ENCODE data around the gene TRIP12.
"Not testable (repeated sequence)": the region's sequence is repeated elsewhere in the genome, so short reads cannot be mapped to it uniquely, and the experiment has no call there.

The TRIP12 gene

GRCh38 chr2:229870903-229871656 is 50.7 kb downstream of the TRIP12 start:
- peaks cover 53% of the 10 kb centered on the region for H3K4me1 Mint-ChIP-seq
- no peak overlapping the region for H3K4me3 Mint-ChIP-seq
- ATAC-seq: no peak
- no peaks in the 10 kb centered on the region for H3K27me3 Mint-ChIP-seq
- H3K9me3 Mint-ChIP-seq: no peaks in the 10 kb centered on the region
- H3K36me3 Mint-ChIP-seq: peaks cover 45% of the 10 kb centered on the region
- H3K27ac Mint-ChIP-seq: no peak overlapping the region

DNA sequence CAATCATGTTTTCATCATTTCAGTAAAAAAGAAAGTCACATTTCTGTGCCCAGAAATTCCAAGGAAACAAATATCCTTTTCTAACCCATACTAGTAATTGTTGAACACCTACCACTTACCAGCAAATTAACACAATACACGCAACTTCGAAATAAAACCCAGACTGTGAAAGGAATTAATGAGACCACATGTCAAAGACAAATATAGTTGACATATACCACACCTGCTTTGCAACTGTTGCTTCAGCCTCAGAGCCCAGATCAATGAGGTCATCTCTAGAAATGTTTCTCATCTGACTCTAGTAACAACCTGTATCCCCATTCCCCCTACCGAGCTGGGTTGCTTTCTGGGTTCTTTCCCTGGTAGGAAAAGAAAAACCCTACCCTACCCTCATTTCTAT is 52.6 kb downstream of the TRIP12 start:
- Mint-ChIP-seq H3K36me3 (peaks cover 45% of the 10 kb centered on the region), H3K9me3 (no peaks in the 10 kb centered on the region), H3K27me3 (no peaks in the 10 kb centered on the region), H3K4me3 (no peak overlapping the region), H3K4me1 (peaks cover 53% of the 10 kb centered on the region), H3K27ac (no peak overlapping the region)
- ATAC-seq: no peak

- no peaks in the 10 kb centered on the region for H3K9me3 Mint-ChIP-seq
- H3K4me1 Mint-ChIP-seq: peaks cover 51% of the 10 kb centered on the region
- H3K27ac Mint-ChIP-seq: no peak overlapping the region
- H3K4me3 Mint-ChIP-seq: no peak overlapping the region
- no peaks in the 10 kb centered on the region for H3K27me3 Mint-ChIP-seq
- no peak for ATAC-seq
- H3K36me3 Mint-ChIP-seq: peaks cover 45% of the 10 kb centered on the region
These were observed 53.0 kb downstream of the TRIP12 start for GRCh38 chr2:229868794-229869193.

DNA sequence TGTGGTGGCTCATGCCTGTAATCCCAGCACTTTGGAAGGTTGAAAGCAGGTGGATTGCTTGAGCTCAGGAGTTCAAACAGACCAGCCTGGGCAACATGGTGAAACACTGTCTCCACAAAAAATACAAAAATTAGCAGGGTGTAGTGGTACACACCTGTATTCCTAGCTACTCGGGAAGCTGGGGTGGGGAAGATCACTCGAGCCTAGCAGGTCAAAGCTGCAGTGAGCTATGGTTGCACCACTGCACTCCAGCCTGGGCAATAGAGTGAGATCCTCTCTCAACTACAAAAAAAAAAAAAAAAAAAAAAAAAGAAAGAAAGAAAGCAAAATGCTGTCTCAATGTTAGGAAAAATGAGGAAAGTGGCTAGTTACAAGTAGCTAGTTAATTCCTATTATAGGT is 56.8 kb downstream of the TRIP12 start:
- no peaks in the 10 kb centered on the region for H3K27me3 Mint-ChIP-seq
- H3K4me3 Mint-ChIP-seq: no peak overlapping the region
- peaks cover 26% of the 10 kb centered on the region for H3K4me1 Mint-ChIP-seq
- peaks cover 23% of the 10 kb centered on the region for H3K36me3 Mint-ChIP-seq
- no peaks in the 10 kb centered on the region for H3K9me3 Mint-ChIP-seq
- no peak for ATAC-seq
- H3K27ac Mint-ChIP-seq: no peak overlapping the region

- H3K27me3 Mint-ChIP-seq: no peaks in the 10 kb centered on the region
- H3K9me3 Mint-ChIP-seq: no peaks in the 10 kb centered on the region
- peaks cover 23% of the 10 kb centered on the region for H3K4me1 Mint-ChIP-seq
- H3K27ac Mint-ChIP-seq: no peak overlapping the region
- H3K4me3 Mint-ChIP-seq: no peak overlapping the region
- peaks cover 24% of the 10 kb centered on the region for H3K36me3 Mint-ChIP-seq
- ATAC-seq: no peak
These were observed 60.4 kb downstream of the TRIP12 start for GRCh38 chr2:229861431-229861830.

GRCh38 chr2:229860334-229860733 is 61.5 kb downstream of the TRIP12 start:
- H3K27ac Mint-ChIP-seq: no peak overlapping the region
- H3K4me1 Mint-ChIP-seq: peaks cover 28% of the 10 kb centered on the region
- no peaks in the 10 kb centered on the region for H3K27me3 Mint-ChIP-seq
- ATAC-seq: no peak
- H3K36me3 Mint-ChIP-seq: peaks cover 24% of the 10 kb centered on the region
- H3K9me3 Mint-ChIP-seq: no peaks in the 10 kb centered on the region
- no peak overlapping the region for H3K4me3 Mint-ChIP-seq

DNA sequence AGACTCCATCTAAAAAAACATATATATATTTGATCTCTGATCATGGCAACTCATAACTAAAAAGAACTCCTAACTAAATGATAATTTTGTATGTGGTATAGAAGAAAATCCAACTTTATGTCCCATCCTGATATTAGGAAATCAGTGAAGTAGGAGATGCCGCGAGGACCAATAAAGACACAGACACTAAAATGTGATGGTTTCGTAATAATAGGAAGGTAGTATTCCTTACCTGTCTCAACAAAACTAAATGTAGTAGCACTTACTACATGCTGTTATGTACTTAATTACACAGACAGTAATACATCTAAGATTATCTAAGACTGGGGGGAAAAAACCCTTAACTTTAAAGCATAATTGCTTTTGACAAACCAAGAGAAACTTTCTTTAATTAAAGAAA is 63.5 kb downstream of the TRIP12 start:
- no peak for ATAC-seq
- Mint-ChIP-seq H3K27ac (peak overlapping the region; percentile 28), H3K36me3 (peaks cover 27% of the 10 kb centered on the region)

DNA sequence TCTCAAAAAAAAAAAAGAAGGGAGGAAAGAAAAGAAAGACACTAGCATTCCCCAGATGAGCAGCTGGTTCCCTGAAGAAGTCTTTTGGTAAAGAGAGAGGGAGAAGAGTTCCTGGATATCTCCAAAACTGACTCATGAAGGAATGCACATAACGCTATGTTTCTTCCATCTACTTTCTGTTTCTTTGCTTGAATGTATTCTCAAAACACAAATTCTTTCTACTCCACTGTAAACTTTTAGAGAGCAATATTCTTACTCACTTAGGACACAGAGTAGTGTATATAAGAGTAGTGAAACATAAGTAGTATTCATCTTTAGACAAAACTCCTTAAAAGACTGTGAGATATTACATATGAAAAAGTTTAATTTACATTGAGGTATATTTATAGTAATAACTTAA is 64.2 kb downstream of the TRIP12 start:
- H3K27ac Mint-ChIP-seq: no peak overlapping the region
- ATAC-seq: no peak

More for the DNA sequence above, 63.5 kb downstream of the TRIP12 start:
- no peaks in the 10 kb centered on the region for H3K27me3 Mint-ChIP-seq
- H3K9me3 Mint-ChIP-seq: no peaks in the 10 kb centered on the region
- H3K4me3 Mint-ChIP-seq: no peak overlapping the region
- H3K4me1 Mint-ChIP-seq: peaks cover 22% of the 10 kb centered on the region

GRCh38 chr2:229856413-229856812 is 65.4 kb downstream of the TRIP12 start:
- ATAC-seq: peak; percentile 93
- Mint-ChIP-seq H3K27me3 (no peaks in the 10 kb centered on the region), H3K27ac (no peak overlapping the region), H3K9me3 (no peaks in the 10 kb centered on the region), H3K4me3 (no peak overlapping the region), H3K4me1 (peaks cover 38% of the 10 kb centered on the region), H3K36me3 (peaks cover 34% of the 10 kb centered on the region)

More for the DNA sequence above, 64.2 kb downstream of the TRIP12 start:
- H3K4me1 Mint-ChIP-seq: peaks cover 29% of the 10 kb centered on the region
- no peak overlapping the region for H3K4me3 Mint-ChIP-seq
- peaks cover 27% of the 10 kb centered on the region for H3K36me3 Mint-ChIP-seq
- H3K9me3 Mint-ChIP-seq: no peaks in the 10 kb centered on the region
- no peaks in the 10 kb centered on the region for H3K27me3 Mint-ChIP-seq

GRCh38 chr2:229855116-229855515 is 66.7 kb downstream of the TRIP12 start:
- no peak overlapping the region for H3K4me3 Mint-ChIP-seq
- H3K4me1 Mint-ChIP-seq: peaks cover 39% of the 10 kb centered on the region
- H3K9me3 Mint-ChIP-seq: no peaks in the 10 kb centered on the region
- no peak for ATAC-seq
- H3K27me3 Mint-ChIP-seq: no peaks in the 10 kb centered on the region
- H3K27ac Mint-ChIP-seq: no peak overlapping the region
- peaks cover 37% of the 10 kb centered on the region for H3K36me3 Mint-ChIP-seq

GRCh38 chr2:229852565-229852964 is 69.2 kb downstream of the TRIP12 start:
- Mint-ChIP-seq H3K36me3 (peaks cover 39% of the 10 kb centered on the region), H3K4me1 (peaks cover 49% of the 10 kb centered on the region)

GRCh38 chr2:229851870-229852269 is 69.9 kb downstream of the TRIP12 start:
- Mint-ChIP-seq H3K9me3 (no peaks in the 10 kb centered on the region), H3K27me3 (no peaks in the 10 kb centered on the region), H3K36me3 (peaks cover 42% of the 10 kb centered on the region), H3K4me3 (no peak overlapping the region), H3K4me1 (peaks cover 50% of the 10 kb centered on the region), H3K27ac (no peak overlapping the region)
- no peak for ATAC-seq

More at GRCh38 chr2:229852565-229852964, 69.2 kb downstream of the TRIP12 start:
- Mint-ChIP-seq H3K9me3 (no peaks in the 10 kb centered on the region), H3K27ac (no peak overlapping the region), H3K27me3 (no peaks in the 10 kb centered on the region), H3K4me3 (no peak overlapping the region)
- peak; percentile 66 for ATAC-seq

GRCh38 chr2:229850355-229851275 is 71.2 kb downstream of the TRIP12 start:
- Mint-ChIP-seq H3K36me3 (peaks cover 42% of the 10 kb centered on the region), H3K4me1 (peaks cover 46% of the 10 kb centered on the region)
- ATAC-seq, H3K27ac Mint-ChIP-seq, H3K4me3 Mint-ChIP-seq, H3K9me3 Mint-ChIP-seq, H3K27me3 Mint-ChIP-seq: not testable (repeated sequence)

- Mint-ChIP-seq H3K36me3 (peaks cover 45% of the 10 kb centered on the region), H3K9me3 (no peaks in the 10 kb centered on the region), H3K4me1 (peaks cover 55% of the 10 kb centered on the region), H3K4me3 (no peak overlapping the region), H3K27me3 (no peaks in the 10 kb centered on the region), H3K27ac (no peak overlapping the region)
- ATAC-seq: no peak
These were observed 72.7 kb downstream of the TRIP12 start for GRCh38 chr2:229849073-229849472.

GRCh38 chr2:229843613-229844012 is 78.2 kb downstream of the TRIP12 start:
- H3K4me1 Mint-ChIP-seq: peaks cover 26% of the 10 kb centered on the region
- ATAC-seq: no peak
- peaks cover 43% of the 10 kb centered on the region for H3K36me3 Mint-ChIP-seq
- no peaks in the 10 kb centered on the region for H3K9me3 Mint-ChIP-seq
- no peak overlapping the region for H3K27ac Mint-ChIP-seq
- H3K4me3 Mint-ChIP-seq: no peak overlapping the region
- no peaks in the 10 kb centered on the region for H3K27me3 Mint-ChIP-seq

All from stimulated activated memory B cell treated with anti-CD40 and anti-IgM and Interleukin-4, amounts not matched to agents 10 μg/mL and 1 μg/mL and 100 μg/mL, for 72 hours (primary cell).